Adipocyte (in vitro differentiated cells): Measurements from ENCODE around the gene NPM3.

Source experiments
- DNase-seq: peaks from one replicate; pipeline ENCODE4 v3.0.0-alpha.2; 2015; ENCODE audit warnings: low read depth
- H3K27me3 ChIP-seq: replicated peaks from 2 replicates; pipeline ENCODE4 v1.7.0; 2013; ENCODE audit warnings: mild to moderate bottlenecking, low read length, moderate library complexity; ENCODE audit not compliant: control insufficient read depth, insufficient read depth
- H3K36me3 ChIP-seq: 2 replicates; pipeline ENCODE4 v1.7.0; 2013; ENCODE audit warnings: low read length, mild to moderate bottlenecking, moderate library complexity; ENCODE audit not compliant: control insufficient read depth, insufficient read depth, severe bottlenecking
- H3K4me1 ChIP-seq: 2 replicates; pipeline ENCODE4 v1.7.0; 2013; ENCODE audit warnings: mild to moderate bottlenecking, low read length, moderate library complexity; ENCODE audit not compliant: control insufficient read depth, insufficient read depth
- H3K4me3 ChIP-seq: 2 replicates; pipeline ENCODE4 v1.7.0; 2013; ENCODE audit warnings: mild to moderate bottlenecking, low read length, moderate library complexity
- H3K9ac ChIP-seq: 2 replicates; pipeline ENCODE4 v1.7.0; 2013; ENCODE audit warnings: mild to moderate bottlenecking, low read length, moderate library complexity
- H3K9me3 ChIP-seq: 2 replicates; pipeline ENCODE4 v1.7.0; 2013; ENCODE audit warnings: mild to moderate bottlenecking, low read length, moderate library complexity; ENCODE audit not compliant: control insufficient read depth

NPM3 gene, protein sequence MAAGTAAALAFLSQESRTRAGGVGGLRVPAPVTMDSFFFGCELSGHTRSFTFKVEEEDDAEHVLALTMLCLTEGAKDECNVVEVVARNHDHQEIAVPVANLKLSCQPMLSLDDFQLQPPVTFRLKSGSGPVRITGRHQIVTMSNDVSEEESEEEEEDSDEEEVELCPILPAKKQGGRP

DNA sequence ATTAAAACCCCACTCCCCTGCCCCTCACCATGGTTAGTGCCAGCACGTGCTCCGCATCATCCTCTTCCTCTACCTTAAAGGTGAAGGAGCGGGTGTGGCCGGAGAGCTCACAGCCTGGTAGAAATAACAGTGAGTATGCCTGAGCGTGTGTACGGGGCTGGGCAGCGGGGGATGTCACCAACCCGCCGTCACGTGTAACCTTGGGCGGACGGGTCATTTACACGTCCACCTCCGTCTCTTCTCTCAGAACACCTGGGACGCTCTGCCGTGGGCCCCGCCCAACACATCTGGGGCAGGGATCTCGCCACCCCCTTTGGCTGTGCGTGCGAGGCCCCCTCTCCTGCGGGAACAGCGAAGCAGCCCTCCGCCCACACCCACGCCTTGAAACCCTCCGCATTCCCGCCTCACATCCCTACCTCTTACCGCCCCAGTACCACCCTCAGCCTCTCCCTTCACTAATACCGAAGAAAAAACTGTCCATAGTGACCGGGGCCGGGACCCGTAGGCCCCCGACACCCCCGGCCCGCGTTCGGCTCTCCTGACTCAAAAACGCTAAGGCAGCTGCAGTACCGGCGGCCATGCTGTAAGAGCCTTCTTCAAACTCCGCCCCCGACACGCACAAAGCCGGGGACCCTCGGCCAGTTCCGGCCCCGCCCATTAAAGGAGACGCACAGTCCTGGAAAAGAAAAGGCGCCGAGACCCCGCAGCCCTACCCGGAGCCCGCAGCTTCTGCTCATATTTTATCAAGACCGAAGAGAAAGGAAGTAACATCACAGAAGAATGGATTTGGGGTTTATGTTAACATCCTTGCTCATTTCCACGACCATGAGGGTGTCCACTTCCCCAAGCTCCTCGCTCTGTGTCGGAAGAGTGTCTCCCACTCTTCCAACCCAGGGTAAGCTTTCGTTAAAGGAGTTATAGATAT lies at the start of gene NPM3:
NPM3 (minus strand) TSS at position 636 of the 925 bp plus-strand sequence; CDS start at position 580, 56 bp downstream.
- peaks cover 38% of the 10 kb centered on the region for H3K4me1 ChIP-seq
- peaks cover 5% of the 10 kb centered on the region for H3K27me3 ChIP-seq
- H3K4me3 ChIP-seq = peak within 1 kb of the TSS; percentile 90
- peak; percentile 95 for DNase-seq
- H3K9me3 ChIP-seq = no peaks in the 10 kb centered on the region
- peaks cover 39% of the 10 kb centered on the region for H3K36me3 ChIP-seq
- H3K9ac ChIP-seq = peak within 1 kb of the TSS; percentile 92

DNA sequence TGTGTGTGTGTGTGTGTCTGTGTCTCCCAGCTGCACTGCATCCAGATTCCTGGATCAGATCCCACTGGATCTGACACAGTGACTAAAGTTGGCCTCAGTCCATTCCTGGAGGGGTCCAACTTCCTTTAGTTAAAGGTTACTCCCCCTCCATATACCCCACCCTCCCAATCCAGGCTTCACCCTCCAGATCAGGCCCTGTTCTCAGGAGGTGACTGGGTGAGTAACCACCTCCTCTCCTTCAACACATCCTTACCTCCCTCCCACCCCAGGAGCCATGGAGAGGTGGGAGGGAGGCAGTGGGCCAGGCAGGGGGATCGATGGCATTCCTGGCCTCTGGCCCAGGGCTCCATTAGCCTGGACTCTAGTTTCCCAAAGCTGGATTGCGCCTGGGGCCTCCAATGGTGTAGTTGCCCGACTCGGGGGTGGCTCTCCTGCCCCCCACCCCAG lies 49.1 kb upstream of the NPM3 start:
- H3K4me1 ChIP-seq = peaks cover 17% of the 10 kb centered on the region
- H3K27me3 ChIP-seq = no peaks in the 10 kb centered on the region
- no peaks in the 10 kb centered on the region for H3K9me3 ChIP-seq
- H3K36me3 ChIP-seq = peaks cover 17% of the 10 kb centered on the region
- H3K9ac ChIP-seq = no peak overlapping the region
- H3K4me3 ChIP-seq = no peak overlapping the region
- DNase-seq = no peak

DNA sequence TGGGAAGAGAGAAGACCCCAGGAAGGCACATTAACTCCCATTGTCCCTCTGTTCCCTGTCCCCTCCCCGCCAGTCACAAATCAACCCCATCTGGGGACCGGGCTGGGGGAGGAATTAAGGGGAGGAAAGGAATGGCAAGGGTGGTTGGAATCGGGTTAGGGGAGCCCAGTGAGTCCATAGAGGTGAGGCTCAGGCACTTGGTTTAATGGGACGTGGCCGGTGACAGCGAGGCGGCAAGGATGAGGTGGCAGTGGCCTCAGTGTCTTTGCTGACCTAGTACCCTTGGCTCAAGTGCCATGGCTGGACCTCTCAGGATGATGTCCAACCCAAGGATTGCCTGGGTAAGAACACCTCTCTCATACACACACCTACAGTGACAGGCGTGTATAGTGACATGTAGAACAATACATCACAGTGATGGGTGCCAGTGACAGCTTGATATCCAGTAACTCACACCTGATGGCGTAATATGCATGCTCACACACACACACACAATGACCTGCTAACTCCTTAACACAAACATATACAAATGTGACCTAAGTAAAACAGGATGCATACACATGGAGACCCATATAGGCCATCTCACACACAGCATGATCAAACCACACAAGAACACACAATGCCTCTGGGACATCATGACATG lies 48.0 kb upstream of the NPM3 start:
- DNase-seq = no peak
- Histone ChIP-seq H3K4me1 (peaks cover 17% of the 10 kb centered on the region), H3K4me3 (peak overlapping the region; percentile 81), H3K27me3 (no peaks in the 10 kb centered on the region), H3K9me3 (no peaks in the 10 kb centered on the region), H3K36me3 (peaks cover 27% of the 10 kb centered on the region), H3K9ac (peak overlapping the region; percentile 61)

DNA sequence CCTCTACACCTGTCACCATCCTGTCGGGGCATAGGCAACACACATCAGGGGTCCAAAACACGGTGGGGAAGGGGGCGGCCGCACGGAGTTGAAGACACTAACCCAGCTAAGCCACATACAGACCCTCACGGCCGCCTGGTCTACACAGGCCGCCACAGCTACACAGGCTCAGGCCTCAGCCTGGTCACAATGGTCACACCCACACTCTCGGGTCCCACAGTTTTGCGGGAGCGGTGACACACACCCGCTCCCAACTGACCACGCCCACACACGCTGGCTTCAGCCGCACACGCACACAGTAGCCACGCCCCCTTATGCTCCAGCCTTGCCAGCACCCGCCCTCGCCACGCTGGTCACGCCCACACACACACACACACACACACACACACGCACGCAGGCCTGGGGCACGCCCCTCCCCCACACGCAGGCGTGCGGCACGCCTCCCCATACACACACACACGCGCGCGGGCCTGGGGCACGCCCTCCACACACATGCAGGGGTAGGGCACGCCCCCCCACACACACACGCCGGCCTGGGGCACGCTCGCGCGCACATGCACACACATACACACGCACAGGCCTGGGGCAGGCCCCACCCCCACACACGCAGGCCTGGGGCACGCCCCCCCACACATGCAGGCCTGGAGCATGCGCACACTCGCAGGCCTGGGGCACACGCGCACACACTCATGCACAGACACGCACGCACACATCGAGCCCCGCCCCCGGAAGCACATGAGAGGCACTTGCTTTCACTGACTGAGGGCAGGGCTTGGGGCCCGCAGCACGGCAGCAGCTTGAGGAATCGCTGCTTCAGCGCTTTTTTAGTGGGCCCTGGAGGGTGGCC lies 47.3 kb upstream of the NPM3 start:
- Histone ChIP-seq H3K4me3 (peak overlapping the region; percentile 81), H3K4me1 (peaks cover 15% of the 10 kb centered on the region), H3K36me3 (peaks cover 30% of the 10 kb centered on the region), H3K27me3 (no peaks in the 10 kb centered on the region), H3K9me3 (no peaks in the 10 kb centered on the region), H3K9ac (peak overlapping the region; percentile 61)
- DNase-seq = peak; percentile 92

DNA sequence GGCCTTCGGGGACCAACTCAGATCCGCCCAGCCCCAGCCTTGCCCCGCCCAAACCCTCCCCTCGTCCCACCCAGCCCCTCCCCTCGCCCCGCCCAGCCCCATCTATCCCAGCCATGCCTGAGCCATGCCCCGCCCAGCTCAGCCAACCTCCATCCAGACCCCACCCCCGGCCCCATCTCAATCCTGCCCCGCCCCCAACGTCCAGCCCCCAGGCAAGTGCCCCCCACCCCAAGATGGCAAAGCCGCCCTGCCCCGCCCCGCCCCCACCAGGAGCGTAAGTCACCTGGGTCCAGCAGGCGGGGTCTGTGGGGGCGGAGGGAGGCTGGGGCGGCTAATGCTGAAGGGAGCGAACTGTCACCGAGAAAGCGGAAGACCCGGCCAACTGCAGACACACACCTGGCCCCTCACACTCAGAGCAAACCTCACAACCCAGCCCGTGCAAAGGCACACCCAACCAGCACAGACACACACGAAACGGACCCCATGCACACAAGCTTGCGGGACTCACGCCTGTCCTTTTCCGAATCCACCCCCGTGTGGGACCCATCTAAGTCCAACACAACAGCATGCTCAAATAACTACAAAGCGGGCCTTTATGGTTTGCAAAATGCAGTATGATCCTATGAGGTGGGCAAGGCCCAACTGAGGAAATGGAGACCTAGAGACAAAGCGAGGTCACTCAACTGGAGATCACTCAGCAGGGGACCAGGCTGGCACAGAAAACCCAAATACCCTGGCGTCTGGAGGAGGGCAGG lies 46.5 kb upstream of the NPM3 start:
- H3K36me3 ChIP-seq = peaks cover 28% of the 10 kb centered on the region
- H3K9ac ChIP-seq = peak overlapping the region; percentile 61
- H3K4me3 ChIP-seq = peak overlapping the region; percentile 81
- peak; percentile 10 for DNase-seq
- no peaks in the 10 kb centered on the region for H3K27me3 ChIP-seq
- peaks cover 15% of the 10 kb centered on the region for H3K4me1 ChIP-seq
- H3K9me3 ChIP-seq = no peaks in the 10 kb centered on the region

DNA sequence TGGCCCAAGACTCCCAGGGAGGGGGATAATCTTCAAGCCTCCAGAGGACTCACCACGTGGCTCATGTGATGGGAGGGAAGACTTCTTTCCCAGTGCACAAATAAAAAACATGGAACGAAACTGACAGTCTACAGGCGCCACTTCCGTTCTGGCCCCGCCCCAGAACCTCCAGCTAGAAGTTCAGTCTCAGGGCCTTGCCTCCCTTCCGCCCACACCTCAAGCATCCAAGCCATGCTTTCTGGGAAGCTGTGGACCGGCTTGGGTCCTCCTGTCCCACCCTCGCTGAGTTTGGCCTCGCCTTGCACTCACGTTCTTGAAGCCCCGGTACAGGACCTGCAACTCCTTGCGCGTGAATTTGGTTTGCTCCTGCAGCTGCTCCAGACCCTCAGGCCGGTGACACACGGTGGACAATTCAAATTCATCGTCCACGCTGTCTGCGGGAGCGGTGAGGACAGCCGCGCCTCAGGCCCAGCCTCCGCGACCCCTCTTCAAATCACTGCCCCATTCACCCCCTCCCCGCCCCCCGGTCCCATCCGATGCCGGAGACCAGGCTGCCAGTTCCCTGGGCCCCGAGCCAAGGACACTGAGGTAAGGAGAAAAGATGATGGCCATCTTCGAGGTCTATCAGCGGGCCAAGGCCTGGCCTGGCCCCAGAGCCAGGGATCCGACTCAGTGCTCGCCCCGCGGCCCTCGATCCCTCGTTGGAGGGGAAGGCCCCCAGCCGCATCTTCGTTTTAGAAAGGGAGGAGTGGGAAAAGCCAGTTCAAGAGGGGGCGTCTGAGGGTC lies 45.7 kb upstream of the NPM3 start:
- Histone ChIP-seq H3K36me3 (peaks cover 26% of the 10 kb centered on the region), H3K4me3 (no peak overlapping the region), H3K9ac (no peak overlapping the region), H3K4me1 (peaks cover 15% of the 10 kb centered on the region), H3K27me3 (no peaks in the 10 kb centered on the region), H3K9me3 (no peaks in the 10 kb centered on the region)
- no peak for DNase-seq

DNA sequence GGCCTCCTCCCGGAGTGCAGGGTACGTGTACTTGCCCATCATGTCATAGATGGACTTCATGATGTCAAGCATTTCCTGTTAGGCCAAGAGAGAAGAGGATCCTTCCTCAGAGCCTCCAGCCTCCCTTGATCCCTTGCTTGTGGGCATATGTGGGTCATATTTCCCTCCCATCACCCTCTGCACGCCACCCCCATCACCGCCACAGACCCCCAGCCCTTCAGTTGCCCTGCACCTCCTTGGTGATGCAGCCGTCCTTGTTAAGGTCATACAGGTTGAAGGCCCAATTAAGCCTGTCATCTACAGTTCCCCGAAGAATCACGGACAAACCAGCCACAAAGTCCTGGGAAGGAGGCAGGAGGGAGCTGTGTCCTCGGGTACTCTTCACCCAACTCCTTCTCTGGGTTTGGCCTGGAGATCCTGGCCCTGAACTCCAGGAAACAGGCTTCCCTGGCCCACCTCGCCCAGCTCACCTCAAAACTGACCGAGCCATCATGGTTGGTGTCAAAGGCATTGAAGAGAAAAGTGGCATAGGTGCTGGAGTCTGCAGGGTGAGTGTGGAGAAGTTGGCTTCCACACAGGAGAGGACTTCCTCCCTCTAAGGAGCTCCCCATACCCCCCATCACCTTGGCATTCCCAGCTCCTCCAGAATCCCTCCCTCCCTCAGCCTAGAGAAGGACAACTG lies 44.8 kb upstream of the NPM3 start:
- peaks cover 15% of the 10 kb centered on the region for H3K4me1 ChIP-seq
- no peak for DNase-seq
- H3K9ac ChIP-seq = no peak overlapping the region
- no peaks in the 10 kb centered on the region for H3K27me3 ChIP-seq
- H3K36me3 ChIP-seq = peaks cover 26% of the 10 kb centered on the region
- H3K9me3 ChIP-seq = no peaks in the 10 kb centered on the region
- no peak overlapping the region for H3K4me3 ChIP-seq

DNA sequence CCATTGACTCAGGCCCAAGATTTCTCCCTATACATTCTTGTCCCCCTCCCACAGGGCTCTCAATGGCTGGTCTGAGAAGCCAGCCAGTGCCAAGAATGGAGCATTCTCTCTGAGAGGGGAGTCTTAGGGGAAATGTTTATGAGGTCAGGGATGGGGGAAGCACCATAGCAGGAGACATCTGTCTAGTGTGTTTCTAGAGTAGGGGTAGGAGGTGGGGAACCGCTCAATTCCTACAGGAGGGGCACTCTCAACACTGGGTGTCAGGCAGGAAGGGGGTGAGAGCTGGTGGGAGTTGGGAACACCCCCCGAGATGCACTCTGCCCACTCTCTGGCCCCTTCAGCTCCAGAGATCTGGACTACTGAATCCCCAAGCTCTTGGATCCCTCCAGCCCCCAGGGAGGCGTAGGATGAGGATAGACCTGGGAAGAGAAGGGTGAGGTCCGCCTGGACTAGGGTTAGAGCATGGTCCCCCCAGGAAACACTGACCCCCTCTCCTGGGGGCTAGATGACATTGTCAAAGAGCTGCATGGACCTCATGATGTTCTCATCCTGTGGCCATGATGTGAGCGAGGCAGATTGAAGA lies 43.7 kb upstream of the NPM3 start:
- no peak overlapping the region for H3K9ac ChIP-seq
- no peaks in the 10 kb centered on the region for H3K9me3 ChIP-seq
- H3K36me3 ChIP-seq = peaks cover 30% of the 10 kb centered on the region
- no peak for DNase-seq
- H3K4me3 ChIP-seq = no peak overlapping the region
- no peaks in the 10 kb centered on the region for H3K27me3 ChIP-seq
- H3K4me1 ChIP-seq = peaks cover 15% of the 10 kb centered on the region

DNA sequence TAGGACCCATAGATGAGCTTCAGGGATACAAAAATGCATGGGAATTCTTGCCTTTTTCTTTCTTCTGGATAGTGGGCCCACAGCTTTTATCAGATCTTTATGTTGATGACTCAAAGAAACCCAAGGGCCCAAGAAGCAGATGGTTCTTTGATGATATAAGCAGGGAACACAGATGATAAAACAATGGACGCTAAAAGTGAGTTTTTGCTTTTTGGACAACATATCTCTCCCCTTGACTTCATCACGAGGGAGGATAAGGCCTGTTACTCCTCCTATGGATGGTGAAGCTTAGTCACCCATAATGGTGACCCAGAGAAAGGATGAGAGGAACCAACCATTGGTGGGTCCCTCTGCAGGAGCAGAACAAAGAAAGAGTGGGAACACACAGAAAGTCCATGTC lies 41.5 kb upstream of the NPM3 start:
- H3K36me3 ChIP-seq = peaks cover 31% of the 10 kb centered on the region
- no peak for DNase-seq
- no peaks in the 10 kb centered on the region for H3K27me3 ChIP-seq
- H3K4me1 ChIP-seq = no peaks in the 10 kb centered on the region
- no peak overlapping the region for H3K9ac ChIP-seq
- no peaks in the 10 kb centered on the region for H3K9me3 ChIP-seq
- H3K4me3 ChIP-seq = no peak overlapping the region
